ENCODE measurements around the gene FBXL2.

The FBXL2 gene

GRCh38 chr3:33430061-33430460 is 152.8 kb downstream of the FBXL2 start:
- no peak for TF ChIP-seq CTCF (IDR thresholded peaks at IDR 0.05; ENCODE audit: low read depth, low read length, missing control alignments)
- no peak for DNase-seq (ENCODE audit: low read depth)
- H3K4me3 ChIP-seq (ENCODE audit: low read depth, low read length) = no peak overlapping the region

DNA sequence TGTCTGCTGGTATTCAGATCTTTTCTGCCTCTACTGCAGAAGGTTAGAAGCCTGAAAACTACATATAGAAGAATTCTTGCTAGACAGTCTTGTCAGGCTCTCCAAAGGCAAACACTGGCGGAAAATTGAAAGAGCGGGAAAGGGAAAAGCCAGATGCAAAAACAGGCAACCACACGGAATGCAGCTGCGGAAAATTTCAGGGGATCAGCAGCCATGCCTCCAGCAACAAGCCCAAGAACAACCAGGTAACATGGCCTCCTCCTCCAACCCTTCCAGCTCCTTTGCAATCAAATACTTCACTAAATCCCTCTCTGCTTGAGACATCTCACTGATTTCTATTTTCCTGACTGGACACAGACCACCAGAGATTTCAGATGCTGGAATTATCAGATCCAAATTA is 153.3 kb downstream of the FBXL2 start:
- TF ChIP-seq CTCF (IDR thresholded peaks at IDR 0.05; ENCODE audit: low read depth, low read length, missing control alignments) = no peak
- no peak for DNase-seq (ENCODE audit: low read depth)
- no peak overlapping the region for H3K4me3 ChIP-seq (ENCODE audit: low read depth, low read length)

DNA sequence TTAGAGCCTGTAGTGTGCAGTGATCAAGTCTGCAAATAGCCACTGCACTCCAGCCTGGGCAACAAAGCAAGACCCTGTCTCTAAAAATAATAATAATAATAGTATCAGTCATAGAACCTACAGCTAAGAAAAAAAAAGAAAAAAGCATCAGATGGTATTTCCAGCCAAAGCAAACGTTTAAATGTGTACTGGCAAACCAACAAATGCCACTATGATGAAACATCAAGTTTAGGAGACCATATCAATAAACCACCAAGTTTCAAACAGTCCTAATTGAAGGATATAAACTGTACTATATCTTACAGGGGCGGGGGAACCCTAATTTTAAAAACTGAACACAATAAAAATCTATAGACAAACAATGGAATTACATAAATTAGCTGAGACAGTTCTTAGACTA is 156.6 kb downstream of the FBXL2 start:
- H3K4me3 ChIP-seq (ENCODE audit: low read depth, low read length) = no peak overlapping the region
- no peak for TF ChIP-seq CTCF (IDR thresholded peaks at IDR 0.05; ENCODE audit: low read depth, low read length, missing control alignments)
- no peak for DNase-seq (ENCODE audit: low read depth)

Data from GM12864 (cell line).